Psoas muscle (tissue), 8 donors: ENCODE data around the gene FAM193B. TPM values are rescaled to one million over a fixed set of nuclear protein-coding genes. Genes with fewer than 3 reads are reported as not detected.

Experiments used
- ATAC-seq, 4 donors: fragments of 200-7000 bp; cut with Tn5 transposase; one replicate each; pipeline ENCODE4 v1.9.1; 2020; ENCODE audit warnings: moderate library complexity in 3 of 4, mild to moderate bottlenecking in 2 of 4
- DNase-seq, 2 donors: peaks; one replicate each; pipeline ENCODE4 v3.0.0-alpha.2; 2020
- H3K27ac ChIP-seq: fragments of 200-600 bp; one replicate; pipeline ENCODE4 v1.8.0; 2022
- H3K27me3 ChIP-seq, 3 donors: fragments of 200-600 bp in 1 of 3; one replicate each; pipeline versions ENCODE4 v1.6.1 to v1.8.0; 2013 to 2022; ENCODE audit warnings: low read length in 2 of 3, mild to moderate bottlenecking in 2 of 3, moderate library complexity in 1 of 3; ENCODE audit not compliant: insufficient read depth in 3 of 3
- H3K36me3 ChIP-seq, 2 donors: fragments of 200-600 bp in 1 of 2; one replicate each; pipeline versions ENCODE4 v1.6.1 to v1.8.0; 2013 to 2022; ENCODE audit warnings: low read depth in 1 of 2, mild to moderate bottlenecking in 1 of 2, moderate library complexity in 1 of 2; ENCODE audit not compliant: insufficient read depth in 1 of 2
- H3K4me1 ChIP-seq: fragments of 200-600 bp; one replicate; pipeline ENCODE4 v1.8.0; 2022
- H3K4me3 ChIP-seq: fragments of 200-600 bp; one replicate; pipeline ENCODE4 v1.8.0; 2022; ENCODE audit warnings: mild to moderate bottlenecking
- H3K9me3 ChIP-seq: fragments of 200-600 bp; one replicate; pipeline ENCODE4 v1.8.0; 2022
- CTCF ChIP-seq: fragments of 200-600 bp; IDR thresholded peaks from one replicate; pipeline ENCODE4 v1.8.0; 2022; ENCODE audit warnings: antibody characterized with exemption
- WGBS, 3 donors: extraction: QIAGEN DNeasy Blood & Tissue Kit; methylation state at CpG; one replicate each; pipeline versions ENCODE4 v1.1.6 to v1.1.7; 2013; 5-methylcytosine and 5-hydroxymethylcytosine counted together
- intact Hi-C, 2 donors: fragments of 100-400 bp; cut with DNase I; formaldehyde crosslinking; loops; one replicate each; pipeline versions ENCODE4 v1.11.0 to v1.14.2; 2022
- polyA plus RNA-seq, 3 donors: library from polyadenylated mRNA; stranded (reverse); fragments of 200-250 nt; gene quantifications; one replicate each; pipeline ENCODE4 v1.2.3, GENCODE V29; 2013
- total RNA-seq, 4 donors: library from RNA; stranded (reverse); fragmentation: NEBNext Ultra II Directional in 2 of 4; extraction: Animal tissue kit (Norgen Biotek cat#: 25700) in 2 of 4; gene quantifications; one replicate each; pipeline versions ENCODE4 v1.2.1 to v1.2.4, GENCODE V29; 2021 to 2023
- donor health status: healthy with polysubstance abuse.
- donor health status: DM: no; HTN: no; CAD: no; lungs with moderate emphysema.
- donor health status: Bipolar disorder and iron deficiency.
- donor health status: healthy.
- donor health status: DM: yes; HTN: yes; CAD: no.
- donor health status: DM: no; HTN: no; CAD: no.
- donor health status: DM: no; HTN: no; CAD: no.
- donor health status: DM: yes; HTN: yes; CAD: no.

FAM193B gene
- total and polyA plus RNA-seq, 7 donors, result 26.9 to 36.7 (median 28.4) TPM

- TF ChIP-seq CTCF, result no peak
- WGBS, 3 donors, result 0 to 1% (median 0%) methylated on average over 40 to 72 of the region's 72 CpGs
- Histone ChIP-seq H3K4me3 (peak overlapping the region; percentile 83), H3K27me3 (no peaks in the 10 kb centered on the region), H3K9me3 (no peaks in the 10 kb centered on the region), H3K27ac (peak overlapping the region; percentile 85), H3K36me3 (peaks cover 2 to 30% of the 10 kb centered on the region in 2 donors), H3K4me1 (peaks cover 45% of the 10 kb centered on the region)
- DNase-seq, result peak; percentile 40 to 74
- peak; percentile 20 to 54 (median 36) for ATAC-seq
- intact Hi-C loops, result loop anchor here in 1 of 2 donors (2.0 kb wide), 1 partner anchor 29 kb away; no protein-coding TSS in a partner anchor
Observed at GRCh38 chr5:177553671-177554429, 513 bp downstream of the FAM193B start.

- peaks cover 2 to 30% of the 10 kb centered on the region in 2 donors for H3K36me3 ChIP-seq
- no peak for TF ChIP-seq CTCF
- H3K27ac ChIP-seq, result peak overlapping the region; percentile 85
- intact Hi-C loops, result loop anchor here in 1 of 2 donors (2.0 kb wide), 1 partner anchor 28 kb away; no protein-coding TSS in a partner anchor
- peaks cover 54% of the 10 kb centered on the region for H3K4me1 ChIP-seq
- ATAC-seq (no peak), DNase-seq (no peak)
- H3K27me3 ChIP-seq, result no peaks in the 10 kb centered on the region
- no peaks in the 10 kb centered on the region for H3K9me3 ChIP-seq
- H3K4me3 ChIP-seq, result peak overlapping the region; percentile 83
- 20 to 40% (median 25%) methylated on average over 16 of the region's 16 CpGs for WGBS, 3 donors
Observed at GRCh38 chr5:177552839-177553455, 1.4 kb downstream of the FAM193B start.

GRCh38 chr5:177550122-177550521 lies 4.2 kb downstream of the FAM193B start:
- Histone ChIP-seq H3K4me1 (peaks cover 64% of the 10 kb centered on the region), H3K27me3 (no peaks in the 10 kb centered on the region), H3K4me3 (no peak overlapping the region), H3K27ac (no peak overlapping the region), H3K9me3 (no peaks in the 10 kb centered on the region), H3K36me3 (peaks cover 2 to 30% of the 10 kb centered on the region in 2 donors)
- 33 to 65% (median 42%) methylated on average over 1 of the region's 1 CpG for WGBS, 3 donors
- ATAC-seq, result no peak
- DNase-seq, result no peak
- TF ChIP-seq CTCF, result no peak
- intact Hi-C loops, result no loop called here

- H3K27ac ChIP-seq, result peak overlapping the region; percentile 43
- TF ChIP-seq CTCF, result no peak
- peaks cover 79% of the 10 kb centered on the region for H3K4me1 ChIP-seq
- no peak for ATAC-seq
- H3K27me3 ChIP-seq, result no peaks in the 10 kb centered on the region
- no peak overlapping the region for H3K4me3 ChIP-seq
- no peaks in the 10 kb centered on the region for H3K9me3 ChIP-seq
- intact Hi-C loops, result loop anchor here in 1 of 2 donors (10.0 kb wide), 1 partner anchor 46 kb away; the partner anchor contains the start of gene TMED9
- H3K36me3 ChIP-seq, result peaks cover 2 to 30% of the 10 kb centered on the region in 2 donors
- no peak for DNase-seq
- 40 to 67% (median 45%) methylated on average over 1 of the region's 1 CpG for WGBS, 3 donors
Observed at GRCh38 chr5:177548495-177548894, 5.9 kb downstream of the FAM193B start.
